NCI-H1048 (cell line): Measurements from ENCODE around the gene SLC4A7.
A peak's percentile ranks its signal among the peaks of the same experiment; 100 is the strongest.
"Not testable (repeated sequence)": the region's sequence is repeated elsewhere in the genome, so short reads cannot be mapped to it uniquely, and the experiment has no call there.

Experiments used
- DNase-seq: peaks from one replicate; lab custom pipeline; 2025; lab: John Stamatoyannopoulos, UW

The SLC4A7 gene

DNA sequence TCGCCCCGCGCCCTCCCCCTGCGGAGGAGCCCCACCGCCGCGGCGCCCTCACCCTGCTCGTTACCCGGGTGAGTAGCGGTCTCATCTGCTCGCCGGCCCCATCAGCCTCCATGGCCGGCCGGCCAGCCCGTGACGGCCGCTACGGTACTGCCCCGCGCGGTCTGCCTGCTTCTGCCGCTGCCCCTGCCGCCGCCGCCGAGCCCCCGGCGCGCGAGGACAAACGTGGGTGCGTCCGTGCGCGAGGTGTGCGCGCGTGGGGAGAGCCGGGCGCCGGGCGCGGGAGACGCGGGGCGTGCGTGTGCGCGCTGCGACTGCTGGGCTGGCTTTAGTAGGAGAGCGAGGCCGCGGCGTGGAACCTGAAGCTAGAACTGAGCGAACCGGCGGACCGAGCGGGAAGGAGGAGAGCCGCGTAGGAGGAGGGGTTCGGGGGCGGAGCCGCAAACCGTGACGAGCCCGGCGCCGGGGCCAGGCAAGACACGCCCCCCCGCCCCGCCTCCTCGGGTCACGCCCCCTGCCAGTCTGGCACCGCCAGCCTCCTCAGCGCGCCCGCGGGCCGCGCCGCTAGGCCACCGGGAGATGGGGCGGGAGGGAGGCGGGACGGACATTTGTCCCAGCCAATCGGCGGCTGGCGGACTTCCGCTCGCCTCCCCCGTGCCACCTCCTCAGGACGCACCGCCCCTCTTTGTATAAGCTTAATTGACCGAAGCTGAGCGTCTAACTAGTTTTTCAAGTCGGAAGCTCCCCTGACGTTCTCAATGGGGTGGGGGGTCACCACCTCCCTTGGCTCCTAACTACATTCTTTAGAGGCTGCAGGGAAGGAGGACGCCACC lies at the start of gene SLC4A7:
Gene SLC4A7 (minus strand): TSS at position 370 of the 830 bp plus-strand sequence. CDS start 258 bp downstream, at position 112.
- peak; percentile 87 for DNase-seq

GRCh38 chr3:27533261-27533607 lies 49.0 kb upstream of the SLC4A7 start:
- no peak for DNase-seq

DNA sequence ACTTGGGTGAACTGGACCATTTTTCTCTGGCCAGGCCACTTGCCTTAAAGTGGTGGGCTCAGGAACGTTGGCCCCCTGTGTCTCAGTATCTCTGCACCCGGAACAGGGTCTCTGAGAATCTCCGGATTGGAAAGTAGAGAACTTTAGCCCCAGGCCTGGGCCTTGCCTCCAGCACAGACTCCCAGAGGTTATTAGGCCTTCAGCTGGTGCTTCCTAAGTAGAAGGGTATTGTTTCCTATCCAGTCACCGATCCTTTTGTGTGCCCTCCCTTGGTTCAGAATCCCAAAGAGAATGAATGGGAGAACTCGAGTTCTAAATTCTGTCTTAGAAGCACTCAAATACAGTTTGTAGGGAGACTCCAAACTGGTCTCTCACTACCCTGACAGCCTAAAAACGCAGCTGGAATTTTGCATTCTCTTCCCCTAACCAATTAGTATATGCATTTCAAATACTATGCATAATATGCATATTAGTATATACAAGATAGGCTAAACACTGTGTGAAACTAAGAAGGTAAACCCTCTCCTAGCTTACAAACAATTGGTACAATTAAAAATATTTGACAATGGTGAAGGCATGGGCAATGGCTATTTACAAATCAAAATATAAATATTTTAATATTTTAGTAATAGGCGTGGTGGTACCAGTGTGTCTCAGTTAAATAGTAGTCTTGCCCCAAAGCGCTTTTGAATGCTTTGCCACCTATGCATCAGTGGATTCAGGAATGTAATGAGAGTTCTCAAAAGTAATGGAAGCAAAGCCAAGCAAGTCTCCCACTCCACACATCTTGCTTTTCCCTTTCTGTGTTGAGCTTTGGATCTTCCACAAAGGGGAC lies 48.5 kb upstream of the SLC4A7 start:
- no peak for DNase-seq

GRCh38 chr3:27531193-27531751 lies 47.1 kb upstream of the SLC4A7 start:
- not testable (repeated sequence) for DNase-seq

- DNase-seq, result no peak
Observed at GRCh38 chr3:27528791-27529190, 44.6 kb upstream of the SLC4A7 start.

- no peak for DNase-seq
Observed at GRCh38 chr3:27526614-27527315, 42.6 kb upstream of the SLC4A7 start.

- no peak for DNase-seq
Observed at GRCh38 chr3:27521872-27522265, 37.7 kb upstream of the SLC4A7 start.

- DNase-seq, result no peak
Observed at GRCh38 chr3:27521179-27521871, 37.1 kb upstream of the SLC4A7 start.

DNA sequence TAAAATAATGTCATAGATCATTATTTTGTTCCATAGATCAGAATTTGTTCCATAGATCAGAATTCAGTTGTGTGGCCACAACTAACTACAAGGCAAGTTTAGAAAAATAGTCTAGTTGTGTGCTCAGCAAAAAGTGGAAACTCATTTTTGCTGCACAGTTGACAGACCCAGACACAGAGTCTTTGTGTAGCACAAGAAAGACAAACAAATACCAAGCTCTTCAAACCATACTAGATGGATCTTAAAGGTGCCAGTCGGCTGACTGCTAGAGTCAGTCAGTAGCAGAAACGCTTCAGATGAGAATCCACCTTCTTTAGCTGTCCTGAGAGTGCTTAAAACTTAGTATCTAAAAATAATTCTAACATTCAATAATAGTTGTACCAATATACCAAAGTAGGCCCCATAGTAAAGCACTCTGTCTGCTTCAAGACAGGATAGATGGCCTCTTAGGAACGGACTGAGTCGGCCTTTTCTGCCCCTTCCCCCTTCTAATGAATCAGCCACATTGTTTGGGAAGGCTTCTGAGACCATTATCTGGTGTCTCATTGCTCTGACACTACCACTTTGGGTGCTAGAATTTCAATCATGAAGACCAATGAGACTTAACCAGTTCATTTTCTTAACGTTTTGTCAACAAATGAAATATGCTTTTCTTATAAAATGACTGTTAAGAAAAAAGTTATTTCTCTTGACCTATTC lies 27.7 kb upstream of the SLC4A7 start:
- no peak for DNase-seq

DNA sequence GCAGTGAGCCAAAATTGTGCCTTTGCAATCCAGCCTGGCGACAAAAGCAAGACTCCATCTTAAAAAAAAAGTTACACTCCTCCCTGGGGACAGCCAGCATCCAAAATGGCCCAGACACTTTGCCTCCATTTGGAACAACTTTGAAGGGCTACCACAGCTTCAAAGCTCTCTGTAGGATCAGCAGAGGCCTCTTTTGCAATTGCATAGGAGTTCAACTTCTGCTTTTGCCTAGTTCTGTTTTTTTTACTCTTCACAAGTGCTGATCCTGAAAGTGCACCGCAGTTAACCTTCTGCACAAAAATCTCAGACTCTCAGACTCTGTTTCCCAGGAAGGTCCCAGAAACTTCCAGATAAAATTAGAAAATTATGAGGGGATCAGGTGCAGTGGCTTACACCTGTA lies 25.2 kb upstream of the SLC4A7 start:
- no peak for DNase-seq

DNA sequence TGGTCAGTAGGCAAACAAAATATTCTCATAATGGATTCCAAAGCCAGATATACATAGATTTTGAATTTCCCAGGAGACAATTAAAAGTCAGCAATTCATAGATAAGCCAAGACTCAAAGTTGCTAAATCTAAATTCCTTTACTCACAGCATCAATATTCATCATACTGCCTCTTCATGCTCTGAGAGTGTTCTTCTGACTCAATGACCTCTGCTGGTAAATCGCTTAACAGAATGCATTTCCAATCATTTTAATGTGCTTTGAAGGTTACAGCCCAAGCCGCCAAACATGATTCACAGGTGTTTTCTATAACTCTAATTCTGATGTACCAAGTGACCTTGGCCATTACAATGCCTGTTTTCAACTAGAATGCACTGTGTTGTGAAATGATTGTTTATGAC lies 24.2 kb upstream of the SLC4A7 start:
- DNase-seq, result no peak

DNA sequence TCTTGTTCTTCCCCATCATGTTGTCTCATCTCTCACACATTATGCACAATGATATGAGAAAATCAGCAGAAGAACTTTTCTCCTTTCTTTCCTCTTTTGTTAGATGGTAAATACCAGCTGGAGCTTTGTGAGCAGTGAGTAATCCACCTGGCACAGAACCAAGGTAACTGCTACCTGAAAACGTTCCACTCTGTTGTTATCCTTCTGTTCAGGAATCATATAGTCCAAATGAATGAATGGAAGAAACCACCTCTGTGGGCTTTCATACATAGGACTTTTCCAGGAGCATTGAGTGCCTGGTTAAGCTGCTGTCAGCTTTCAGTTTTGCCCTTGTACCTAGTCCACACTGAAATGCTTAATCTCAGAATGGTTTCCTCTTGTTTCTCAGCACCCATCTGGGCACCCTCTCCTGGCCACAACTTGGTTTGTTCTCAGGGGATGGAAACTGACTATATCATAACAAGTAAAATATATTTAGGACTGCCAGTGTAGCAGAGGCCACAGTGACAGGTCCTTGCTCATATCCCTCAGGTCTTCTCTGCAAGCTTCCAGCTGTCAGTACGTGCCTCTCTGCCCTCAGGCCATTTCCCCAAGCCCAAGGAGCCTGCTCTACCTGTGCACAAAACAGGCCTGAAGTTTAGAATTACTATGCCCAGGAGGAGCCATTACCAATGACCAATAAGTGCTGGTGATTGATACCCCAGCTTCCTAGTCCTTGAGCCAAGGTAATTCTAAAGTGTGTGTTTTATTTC lies 23.5 kb upstream of the SLC4A7 start:
- DNase-seq, result no peak

GRCh38 chr3:27507111-27507510 lies 22.9 kb upstream of the SLC4A7 start:
- no peak for DNase-seq

- no peak for DNase-seq
Observed at GRCh38 chr3:27504749-27505148, 20.6 kb upstream of the SLC4A7 start.

GRCh38 chr3:27503526-27503925 lies 19.3 kb upstream of the SLC4A7 start:
- no peak for DNase-seq

GRCh38 chr3:27501759-27502158 lies 17.6 kb upstream of the SLC4A7 start:
- DNase-seq, result no peak

DNA sequence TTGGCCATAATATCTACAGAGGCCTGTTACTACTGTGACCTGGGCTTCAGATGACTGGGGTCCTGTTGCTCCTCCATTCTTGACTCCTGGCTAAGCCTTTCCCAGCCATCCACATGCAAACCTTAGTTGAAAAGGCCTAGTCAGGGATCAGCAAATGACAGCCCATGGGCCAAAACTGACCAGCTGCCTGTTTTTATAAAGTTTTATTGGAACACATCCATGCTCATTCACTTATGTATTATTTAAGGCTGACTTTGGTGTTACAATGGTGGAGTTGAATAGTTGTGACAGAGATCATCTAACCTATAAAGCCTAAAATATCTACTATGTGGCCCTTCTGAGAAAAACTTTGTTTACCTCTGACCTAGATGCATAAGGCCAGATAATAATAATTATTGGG lies 16.8 kb upstream of the SLC4A7 start:
- DNase-seq, result no peak

DNA sequence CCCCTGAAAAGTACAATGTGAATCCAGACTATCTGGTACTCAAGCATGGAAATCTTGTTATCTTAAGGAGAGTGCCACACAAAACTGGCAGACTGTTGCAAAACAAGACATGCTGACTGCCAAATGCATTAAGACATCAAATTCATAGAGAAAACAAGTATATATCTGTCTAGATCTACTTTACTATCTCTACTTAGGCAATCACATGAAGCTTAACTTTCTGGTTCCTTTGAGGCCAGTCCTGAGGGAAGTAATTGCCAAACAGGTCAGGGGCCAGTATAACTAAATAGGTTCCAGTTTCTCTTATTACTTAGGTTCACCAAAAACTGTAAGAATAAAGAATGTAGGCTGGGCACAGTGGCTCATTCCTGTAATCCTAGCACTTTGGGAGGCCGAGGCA lies 15.9 kb upstream of the SLC4A7 start:
- DNase-seq, result no peak

DNA sequence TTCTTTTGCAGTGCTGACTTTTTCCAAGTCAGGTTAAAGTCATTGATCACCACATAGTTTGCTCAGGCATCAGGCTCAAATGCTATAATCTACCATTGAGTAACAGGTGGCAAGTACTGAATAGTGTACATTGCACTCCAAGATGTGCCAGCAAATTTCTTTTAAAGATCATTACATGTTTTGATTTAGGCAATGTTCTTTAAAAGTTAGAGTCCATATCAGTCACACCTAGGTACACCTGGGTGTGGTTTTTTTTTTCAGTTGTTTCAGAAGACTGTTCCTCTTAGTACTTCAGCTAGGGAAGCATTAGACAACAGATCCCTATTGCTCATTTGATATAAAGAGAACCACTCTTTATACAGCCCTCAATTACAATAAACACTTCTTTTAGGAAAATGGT lies 10.6 kb upstream of the SLC4A7 start:
- no peak for DNase-seq

- no peak for DNase-seq
Observed at GRCh38 chr3:27488821-27489220, 4.6 kb upstream of the SLC4A7 start.
